Endothelial cell of umbilical vein (primary cell): ENCODE results near the gene ABCC1. TPM values are rescaled to one million over a fixed set of nuclear protein-coding genes. Genes with fewer than 3 reads are reported as not detected.

Source experiments
- BruUV-seq: library from RNA; stranded (reverse); fragments of 400-500 nt; replicated peaks from 2 replicates; lab custom pipeline; 2021; lab: Mats Ljungman, UMichigan
- CTCF ChIA-PET: fragments of 300-600, 350-600 bp; sonication (Branson Sonifier 250); formaldehyde crosslinking; loops from one replicate; lab custom pipeline; 2021; ENCODE audit warnings: antibody characterized with exemption, inconsistent platforms; lab: Charles Lee
- POLR2A ChIA-PET: fragments of 300-600, 350-600 bp; sonication (Branson Sonifier 250); formaldehyde crosslinking; loops from one replicate; lab custom pipeline; 2021; ENCODE audit warnings: antibody characterized with exemption, inconsistent platforms; lab: Charles Lee
- DNase-seq: peaks from one replicate; pipeline ENCODE4 v3.0.0-alpha.2; 2011; ENCODE audit warnings: low read depth, low spot score
- FAIRE-seq: peaks from 2 replicates; lab custom pipeline; 2011; peaks lifted over from hg19 to GRCh38; lab: Jason Lieb, UNC
- H2AFZ ChIP-seq: 2 replicates; pipeline ENCODE4 v1.6.0; 2012; ENCODE audit warnings: low read depth, low read length, control low read depth, inconsistent platforms
- H3K27ac ChIP-seq: 2 replicates; pipeline ENCODE4 v1.5.1; 2011; ENCODE audit warnings: low read depth, mild to moderate bottlenecking, control low read depth, low read length, moderate library complexity; ENCODE audit not compliant: insufficient read depth
- H3K27me3 ChIP-seq, 2 experiments: 2 replicates each; pipeline versions ENCODE4 v1.6.0 to v1.6.1; 2011; ENCODE audit warnings: low read length in 2 of 2, mixed read lengths in 1 of 2; ENCODE audit not compliant: control insufficient read depth in 2 of 2, insufficient read depth in 2 of 2
- H3K36me3 ChIP-seq, 2 experiments: 2 replicates in 1 of 2; 3 replicates in 1 of 2; pipeline ENCODE4 v1.5.1; 2011; ENCODE audit warnings: low read length in 2 of 2, mild to moderate bottlenecking in 1 of 2, moderate library complexity in 1 of 2; ENCODE audit not compliant: control insufficient read depth in 2 of 2, insufficient read depth in 2 of 2; ENCODE audit errors: extremely low read depth in 1 of 2
- H3K4me1 ChIP-seq: 3 replicates; pipeline ENCODE4 v1.5.1; 2011; ENCODE audit warnings: mild to moderate bottlenecking, low read length; ENCODE audit not compliant: control insufficient read depth, insufficient read depth; ENCODE audit errors: extremely low read depth
- H3K4me2 ChIP-seq: 2 replicates; pipeline ENCODE4 v1.6.1; 2011; ENCODE audit warnings: low read length, control low read depth, mixed read lengths; ENCODE audit not compliant: insufficient read depth
- H3K4me3 ChIP-seq, 3 experiments: fragments of 200-600 bp in 1 of 3; sonication (generic), shearing (Covaris generic) in 1 of 3; replicated peaks in 1 of 3; 2 replicates each; pipeline ENCODE4 v1.5.1; 2011 to 2016; ENCODE audit warnings: control low read depth in 3 of 3, low read length in 3 of 3, mild to moderate bottlenecking in 2 of 3, inconsistent platforms in 1 of 3, low read depth in 1 of 3, moderate library complexity in 1 of 3; ENCODE audit not compliant: insufficient read depth in 1 of 3
- H3K79me2 ChIP-seq: 2 replicates; pipeline ENCODE4 v1.6.0; 2012; ENCODE audit warnings: low read length, inconsistent platforms; ENCODE audit not compliant: control insufficient read depth, insufficient read depth
- H3K9ac ChIP-seq: replicated peaks from 2 replicates; pipeline ENCODE3; 2011; ENCODE audit warnings: low read length, control low read depth; ENCODE audit not compliant: insufficient read depth; ENCODE audit errors: extremely low read depth
- H3K9me1 ChIP-seq: replicated peaks from 3 replicates; pipeline ENCODE4 v1.6.0; 2011; ENCODE audit warnings: mild to moderate bottlenecking, low read length; ENCODE audit not compliant: control insufficient read depth, insufficient read depth; ENCODE audit errors: extremely low read depth
- H3K9me3 ChIP-seq: replicated peaks from 2 replicates; pipeline ENCODE4 v1.5.1; 2012; ENCODE audit warnings: low read length, inconsistent platforms; ENCODE audit not compliant: control insufficient read depth, insufficient read depth
- H4K20me1 ChIP-seq: replicated peaks from 2 replicates; pipeline ENCODE3; 2011; ENCODE audit warnings: mild to moderate bottlenecking, low read length; ENCODE audit not compliant: control insufficient read depth, insufficient read depth; ENCODE audit errors: extremely low read depth
- EZH2 ChIP-seq: IDR thresholded peaks from 2 replicates; pipeline ENCODE4 v1.6.1; 2012; ENCODE audit warnings: borderline replicate concordance, low read depth, mild to moderate bottlenecking, moderate library complexity, low read length, inconsistent platforms; ENCODE audit not compliant: severe bottlenecking
- FOS ChIP-seq: IDR thresholded peaks from 2 replicates; pipeline ENCODE4 v1.6.1; 2011; ENCODE audit warnings: mild to moderate bottlenecking, low read length, moderate library complexity, borderline replicate concordance; ENCODE audit not compliant: insufficient read depth
- GATA2 ChIP-seq: IDR thresholded peaks from 2 replicates; pipeline ENCODE4 v1.7.0; 2011; ENCODE audit warnings: low read depth, mild to moderate bottlenecking, moderate library complexity, mixed read lengths, low read length; ENCODE audit not compliant: insufficient read length, insufficient read depth
- JUN ChIP-seq: IDR thresholded peaks from 2 replicates; pipeline ENCODE4 v1.6.1; 2011; ENCODE audit warnings: borderline replicate concordance, low read depth; ENCODE audit not compliant: insufficient read length, insufficient read depth
- MAX ChIP-seq: IDR thresholded peaks from 2 replicates; pipeline ENCODE4 v1.6.1; 2011; ENCODE audit not compliant: insufficient read depth, insufficient read length
- MYC ChIP-seq: IDR thresholded peaks from one replicate; pipeline ENCODE4 v1.6.1; 2011; ENCODE audit warnings: mild to moderate bottlenecking, low read depth, low read length
- POLR2A ChIP-seq: IDR thresholded peaks from 2 replicates; pipeline ENCODE4 v1.6.1; 2012; ENCODE audit warnings: low read depth, mild to moderate bottlenecking, control low read depth, low read length
- POLR2AphosphoS5 ChIP-seq: IDR thresholded peaks from 2 replicates; pipeline ENCODE4 v1.6.1; 2012; ENCODE audit warnings: low read depth, mild to moderate bottlenecking, control low read depth, low read length, moderate library complexity; ENCODE audit not compliant: insufficient read depth
- dilution Hi-C: fragments of 300-500 bp; cut with MboI; formaldehyde crosslinking; loops from one replicate; pipeline ENCODE4 v1.15.0; 2019; ENCODE audit warnings: low sequenced_read_pairs; ENCODE audit not compliant: extremely low pct_ligation_motif_present
- intact Hi-C: fragments of 100-400 bp; cut with micrococcal nuclease; formaldehyde crosslinking; loops from one replicate; pipeline ENCODE4 v1.10.0; 2022
- polyA plus RNA-seq, 4 experiments: library from polyadenylated mRNA; depleted of rRNA in 3 of 4; stranded (reverse) in 3 of 4; unstranded in 1 of 4; fragments of >200 nt; gene quantifications; 2 replicates each; pipeline versions ENCODE4 v1.2.1 to v1.2.3, GENCODE V29; 2011 to 2012; ENCODE audit warnings: missing spikeins in 1 of 4
- total RNA-seq: library from RNA; stranded (reverse); gene quantifications from 2 replicates; pipeline ENCODE4 v1.2.3, GENCODE V29; 2021
- TF ChIP-seq, protein P1 (sequence below), 2 donors: IDR thresholded peaks; 1 replicate in 1 of 2; 2 replicates in 1 of 2; pipeline ENCODE4 v1.5.1; 2011; ENCODE audit warnings: low read length in 2 of 2, mild to moderate bottlenecking in 2 of 2, moderate library complexity in 2 of 2, control low read depth in 1 of 2, inconsistent platforms in 1 of 2, low read depth in 1 of 2; ENCODE audit not compliant: insufficient read depth in 1 of 2; ENCODE audit errors: extremely low read depth in 1 of 2

The ABCC1 gene
- total and polyA plus RNA-seq, 2 donors (not counting 3 experiments of a cell fraction or from before 2014, with no cell fraction given): 46.1 to 89.2 TPM

GRCh38 chr16:16033208-16033717 is 83.8 kb downstream of the ABCC1 start:
- Histone ChIP-seq H2AFZ (no peak overlapping the region), H3K9me3 (no peaks in the 10 kb centered on the region), H3K27me3 (no peaks in the 10 kb centered on the region), H4K20me1 (no peaks in the 10 kb centered on the region), H3K4me3 (no peak overlapping the region), H3K27ac (no peak overlapping the region), H3K9me1 (no peaks in the 10 kb centered on the region), H3K9ac (no peak overlapping the region), H3K36me3 (peaks cover 17 to 23% of the 10 kb centered on the region in 2 experiments), H3K4me2 (no peak overlapping the region), H3K4me1 (peaks cover 12% of the 10 kb centered on the region), H3K79me2 (peaks cover 28% of the 10 kb centered on the region)
- POLR2A ChIA-PET: interaction anchor here (0.7 kb wide), 1 partner anchor 23 kb away, joined by 11 read pairs; no protein-coding TSS in a partner anchor
- FAIRE-seq: no peak
- intact Hi-C loops (no loop called here), dilution Hi-C loops (no loop called here)
- CTCF ChIA-PET: interaction anchor here (1.5 to 2.3 kb wide), 3 partner anchors 9 to 159 kb away, joined by 3 to 8 read pairs (median 4); no protein-coding TSS in a partner anchor
- TF ChIP-seq JUN (no peak), MYC (no peak), GATA2 (no peak), FOS (no peak), POLR2A (no peak), MAX (no peak), EZH2 (no peak), POLR2AphosphoS5 (no peak)
- TF ChIP-seq, protein P1, sequence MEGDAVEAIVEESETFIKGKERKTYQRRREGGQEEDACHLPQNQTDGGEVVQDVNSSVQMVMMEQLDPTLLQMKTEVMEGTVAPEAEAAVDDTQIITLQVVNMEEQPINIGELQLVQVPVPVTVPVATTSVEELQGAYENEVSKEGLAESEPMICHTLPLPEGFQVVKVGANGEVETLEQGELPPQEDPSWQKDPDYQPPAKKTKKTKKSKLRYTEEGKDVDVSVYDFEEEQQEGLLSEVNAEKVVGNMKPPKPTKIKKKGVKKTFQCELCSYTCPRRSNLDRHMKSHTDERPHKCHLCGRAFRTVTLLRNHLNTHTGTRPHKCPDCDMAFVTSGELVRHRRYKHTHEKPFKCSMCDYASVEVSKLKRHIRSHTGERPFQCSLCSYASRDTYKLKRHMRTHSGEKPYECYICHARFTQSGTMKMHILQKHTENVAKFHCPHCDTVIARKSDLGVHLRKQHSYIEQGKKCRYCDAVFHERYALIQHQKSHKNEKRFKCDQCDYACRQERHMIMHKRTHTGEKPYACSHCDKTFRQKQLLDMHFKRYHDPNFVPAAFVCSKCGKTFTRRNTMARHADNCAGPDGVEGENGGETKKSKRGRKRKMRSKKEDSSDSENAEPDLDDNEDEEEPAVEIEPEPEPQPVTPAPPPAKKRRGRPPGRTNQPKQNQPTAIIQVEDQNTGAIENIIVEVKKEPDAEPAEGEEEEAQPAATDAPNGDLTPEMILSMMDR (IDR thresholded peaks at IDR 0.05; ENCODE audit: extremely low read depth in 1 of 2, insufficient read depth in 1 of 2, low read depth in 1 of 2, low read length in 2 of 2): no peak
- no peak for DNase-seq
- BruUV-seq: no TSS peak
